K562 (cell line): ENCODE results near the gene DAO. TPM values are rescaled to one million over a fixed set of nuclear protein-coding genes. Genes with fewer than 3 reads are reported as not detected.

Experiments used
- ATAC-seq: fragments of 200-7000 bp; cut with Tn5 transposase; 3 replicates; pipeline ENCODE4 v1.9.1; 2020; ENCODE audit warnings: moderate library complexity
- BruUV-seq: library from RNA; stranded (reverse); fragments of 400-500 nt; replicated peaks from 2 replicates; lab custom pipeline; 2021; lab: Mats Ljungman, UMichigan
- CTCF ChIA-PET: fragments of 300-600 bp; formaldehyde crosslinking; extraction: SDS; loops from one replicate; lab custom pipeline; 2021; ENCODE audit warnings: low intra/inter-chr PET ratio; lab: Yijun Ruan, JAX
- POLR2A ChIA-PET: fragments of 300-600, 350-650 bp; sonication (Branson Sonifier 250); formaldehyde crosslinking; extraction: SDS; loops from one replicate; lab custom pipeline; 2021; ENCODE audit warnings: antibody characterized with exemption, inconsistent platforms; lab: Yijun Ruan, JAX
- DNase-seq, 4 experiments: peaks; one replicate each; pipeline versions ENCODE4 v3.0.0 to v3.0.0-alpha.2; 2011 to 2018; ENCODE audit warnings: low spot score in 3 of 4, mixed read lengths in 3 of 4; ENCODE audit errors: extremely low read depth in 1 of 4
- FAIRE-seq: peaks from 2 replicates; lab custom pipeline; 2011; peaks lifted over from hg19 to GRCh38; lab: Jason Lieb, UNC
- H2AFZ ChIP-seq: 2 replicates; pipeline ENCODE4 v1.6.0; 2011; ENCODE audit warnings: low read depth, low read length, control low read depth, inconsistent platforms
- H3K27ac ChIP-seq: fragments of 200-600 bp; 3 replicates; pipeline ENCODE4 v1.8.0; 2011; ENCODE audit warnings: low read depth, mild to moderate bottlenecking, control low read depth, inconsistent platforms, low read length, moderate library complexity, mixed read lengths; ENCODE audit errors: extremely low read depth
- H3K27me3 ChIP-seq, 2 experiments: fragments of 300-600 bp in 1 of 2; 2 replicates in 1 of 2; 3 replicates in 1 of 2; pipeline versions ENCODE4 v1.6.0 to v1.8.0; 2011; ENCODE audit warnings: inconsistent platforms in 2 of 2, low read length in 2 of 2, mild to moderate bottlenecking in 1 of 2, mixed read lengths in 1 of 2, moderate library complexity in 1 of 2; ENCODE audit not compliant: control insufficient read depth in 2 of 2, insufficient read depth in 2 of 2
- H3K36me3 ChIP-seq: fragments of 300-600 bp; 3 replicates; pipeline ENCODE4 v1.8.0; 2011; ENCODE audit warnings: mild to moderate bottlenecking, low read length, inconsistent platforms; ENCODE audit not compliant: control insufficient read depth, insufficient read depth
- H3K4me1 ChIP-seq, 2 experiments: fragments of 200-600 bp in 1 of 2; replicated peaks in 1 of 2; 2 replicates in 1 of 2; 3 replicates in 1 of 2; pipeline versions ENCODE4 v1.5.1 to v1.8.0; 2011; ENCODE audit warnings: inconsistent platforms in 2 of 2, low read length in 2 of 2, mild to moderate bottlenecking in 1 of 2, mixed read lengths in 1 of 2, moderate library complexity in 1 of 2; ENCODE audit not compliant: control insufficient read depth in 2 of 2, insufficient read depth in 2 of 2
- H3K4me2 ChIP-seq: 2 replicates; pipeline ENCODE4 v1.6.1; 2011; ENCODE audit warnings: low read length, control low read depth, inconsistent platforms, mixed read lengths; ENCODE audit not compliant: insufficient read depth
- H3K4me3 ChIP-seq: fragments of 200-600 bp; sonication (generic), shearing (Covaris generic); 2 replicates; pipeline ENCODE4 v1.5.1; 2016; ENCODE audit warnings: control low read depth, inconsistent platforms
- H3K79me2 ChIP-seq: fragments of 200-600 bp; 3 replicates; pipeline ENCODE4 v1.8.0; 2011; ENCODE audit warnings: low read length, inconsistent platforms; ENCODE audit not compliant: control insufficient read depth, insufficient read depth
- H3K9ac ChIP-seq, 2 experiments: 2 replicates each; pipeline versions ENCODE4 v1.6.0 to v1.6.1; 2011; ENCODE audit warnings: low read depth in 2 of 2, low read length in 2 of 2, control low read depth in 1 of 2, inconsistent platforms in 1 of 2, mild to moderate bottlenecking in 1 of 2, mixed read lengths in 1 of 2; ENCODE audit not compliant: insufficient read depth in 1 of 2
- H3K9me1 ChIP-seq: one replicate; pipeline ENCODE4 v1.6.0; 2011; ENCODE audit warnings: inconsistent platforms, mild to moderate bottlenecking, low read length, moderate library complexity; ENCODE audit not compliant: control insufficient read depth, insufficient read depth
- H3K9me3 ChIP-seq: replicated peaks from 2 replicates; pipeline ENCODE4 v1.5.1; 2011; ENCODE audit warnings: low read depth, low read length, inconsistent platforms; ENCODE audit not compliant: control insufficient read depth, insufficient read depth
- H4K20me1 ChIP-seq: replicated peaks from 2 replicates; pipeline ENCODE4 v1.6.1; 2011; ENCODE audit warnings: low read length, inconsistent platforms, mixed read lengths; ENCODE audit not compliant: control insufficient read depth, insufficient read depth
- POLR2G ChIP-seq: fragments of 200-400 bp; formaldehyde crosslinking; IDR thresholded peaks from 2 replicates; pipeline ENCODE4 v1.6.1; 2017; ENCODE audit warnings: low read depth, mild to moderate bottlenecking, antibody characterized with exemption, low read length, moderate library complexity
- PTRF ChIP-seq: fragments of 450-650 bp; IDR thresholded peaks from 2 replicates; pipeline ENCODE4 v1.6.1; 2016; ENCODE audit warnings: mild to moderate bottlenecking, missing genetic modification characterization, missing compliant biosample characterization
- STAT5A ChIP-seq: IDR thresholded peaks from 2 replicates; pipeline ENCODE4 v1.6.1; 2012; ENCODE audit warnings: low read length, inconsistent platforms, borderline replicate concordance
- ZFP36 ChIP-seq: fragments of 150-350 bp; IDR thresholded peaks from 2 replicates; pipeline ENCODE4 v1.6.1; 2018; ENCODE audit warnings: low read length, low read depth; ENCODE audit not compliant: partially characterized antibody
- ZNF146 ChIP-seq: IDR thresholded peaks from one replicate; pipeline ENCODE4 v1.6.1; 2018; ENCODE audit warnings: missing compliant biosample characterization; ENCODE audit not compliant: unreplicated experiment
- WGBS: fragments of 100-300 bp; shearing (Covaris generic); methylation state at CpG from one replicate; pipeline ENCODE4 v1.1.6; 2016; ENCODE audit warnings: low coverage, mixed read lengths; ENCODE audit not compliant: insufficient coverage; ENCODE audit errors: missing lambda C conversion rate; 5-methylcytosine and 5-hydroxymethylcytosine counted together
- in situ Hi-C: fragments of 300-500 bp; cut with MboI; formaldehyde crosslinking; loops from 4 replicates; pipeline ENCODE4 v1.15.0; 2018; ENCODE audit warnings: inconsistent platforms, mixed read lengths
- intact Hi-C: fragments of 100-400 bp; cut with micrococcal nuclease; formaldehyde crosslinking; loops from 2 replicates; pipeline ENCODE4 v1.14.2; 2022
- polyA plus RNA-seq, 8 experiments: library from polyadenylated mRNA; depleted of rRNA in 4 of 8; stranded (reverse) in 5 of 8; unstranded in 3 of 8; fragments of >200 nt; fragmentation: Nextera tagmentation in 2 of 8; fragmentation: Illumina TruSeq in 1 of 8; extraction: Ambion mirVana in 2 of 8; extraction: Trizol in 1 of 8; gene quantifications; 2 replicates each; pipeline versions ENCODE4 v1.2.1 to v1.2.3, GENCODE V29; 2011 to 2014; ENCODE audit warnings: inconsistent platforms in 1 of 8, missing spikeins in 1 of 8
- total RNA-seq, 7 experiments: library from RNA; depleted of rRNA in 6 of 7; stranded (reverse); fragments of >200 nt in 6 of 7; fragmentation: Illumina TruSeq in 2 of 7; extraction: Trizol in 2 of 7; gene quantifications; 2 replicates each; pipeline versions ENCODE4 v1.2.1 to v1.2.3, GENCODE V29; 2011 to 2021; ENCODE audit warnings: low replicate concordance in 1 of 7

Gene DAO
- total and polyA plus RNA-seq, 9 of the 15 experiments (the other 6 are each of a cell fraction or from before 2014, with no cell fraction given), result not detected

DNA sequence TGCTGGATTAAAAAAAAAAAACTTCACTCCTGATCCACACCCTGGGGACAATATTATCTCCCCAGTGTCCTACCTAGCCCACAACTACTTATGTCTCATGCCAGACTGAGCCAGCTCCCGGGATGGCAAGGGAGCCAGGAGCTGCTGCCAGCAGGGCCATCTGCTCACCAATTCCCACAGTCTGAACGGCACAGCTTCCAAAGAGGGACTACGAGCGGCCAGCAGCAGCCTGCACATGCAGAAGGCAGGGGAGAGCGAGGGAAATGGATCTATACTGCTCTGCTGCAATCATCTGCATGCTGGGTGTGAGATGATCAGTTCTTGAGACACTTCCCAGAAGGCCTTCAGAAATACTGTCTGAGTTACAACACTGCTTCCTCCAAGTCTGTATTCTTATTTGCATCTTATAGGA lies 33.6 kb upstream of the DAO start:
- DNase-seq, result no peak
- Histone ChIP-seq H3K4me1 (0 out of 5 replicates have a peak, but pooled peaks cover 0 to 4% of the 10 kb centered on the region in 2 experiments), H3K4me2 (no peak overlapping the region), H2AFZ (no peak overlapping the region), H3K9me3 (no peaks in the 10 kb centered on the region), H3K36me3 (no peaks in the 10 kb centered on the region), H3K4me3 (no peak overlapping the region), H3K79me2 (no peaks in the 10 kb centered on the region), H3K9ac (no peak overlapping the region), H3K27me3 (no peaks in the 10 kb centered on the region), H3K9me1 (no peaks in the 10 kb centered on the region), H4K20me1 (no peaks in the 10 kb centered on the region), H3K27ac (no peak overlapping the region)
- ChIA-PET CTCF (no interaction called here), POLR2A (interaction anchor here (0.6 kb wide), 1 partner anchor 264 kb away, joined by 4 read pairs; no protein-coding TSS in a partner anchor)
- no TSS peak for BruUV-seq
- intact Hi-C loops (no loop called here), in situ Hi-C loops (no loop called here)
- TF ChIP-seq ZFP36, result no peak
- no peak for TF ChIP-seq PTRF
- TF ChIP-seq ZNF146 (CRISPR knock-in tag), result no peak
- 36% methylated on average over 5 of the region's 5 CpGs for WGBS
- ATAC-seq, result no peak
- no peak for FAIRE-seq

DNA sequence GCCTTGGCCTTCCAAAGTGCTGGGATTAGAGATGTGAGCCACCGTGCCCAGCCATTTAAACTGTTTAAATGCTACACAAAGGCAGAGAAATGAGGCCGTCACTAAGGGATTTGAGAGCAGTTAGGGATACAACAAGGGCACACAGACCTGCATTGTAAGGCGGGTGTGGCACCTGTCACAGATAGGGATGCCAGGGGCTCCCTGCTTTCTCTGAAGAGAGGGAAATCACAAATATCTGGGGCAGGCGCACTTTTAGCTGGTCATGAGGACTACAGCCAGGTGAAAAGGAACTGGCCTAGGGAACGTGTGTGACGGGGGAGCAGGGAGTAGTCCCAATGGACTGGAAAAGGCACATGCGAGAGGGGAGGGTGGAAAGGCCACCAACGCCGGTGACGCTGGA lies 32.2 kb upstream of the DAO start:
- no peak for TF ChIP-seq STAT5A
- TF ChIP-seq POLR2G, result no peak
- in situ Hi-C loops, result no loop called here

More for the DNA sequence above, 32.2 kb upstream of the DAO start:
- FAIRE-seq (no peak), DNase-seq (peak in 1 of 4 experiments; percentile 2), ATAC-seq (no peak)
- H3K4me2 ChIP-seq, result no peak overlapping the region
- ChIA-PET POLR2A (interaction anchor here (0.6 to 1.6 kb wide), 2 partner anchors 9 to 10 kb away, joined by 5 to 6 read pairs; no protein-coding TSS in a partner anchor), CTCF (no interaction called here)
- H3K4me3 ChIP-seq, result no peak overlapping the region
- no peaks in the 10 kb centered on the region for H3K27me3 ChIP-seq
- 89% methylated on average over 10 of the region's 10 CpGs for WGBS
- H3K4me1 ChIP-seq, result 0 out of 5 replicates have a peak, but pooled peaks cover 0 to 4% of the 10 kb centered on the region in 2 experiments
- no peaks in the 10 kb centered on the region for H3K79me2 ChIP-seq
- BruUV-seq, result no TSS peak
- no peaks in the 10 kb centered on the region for H3K36me3 ChIP-seq
- intact Hi-C loops, result no loop called here
- no peak overlapping the region for H2AFZ ChIP-seq
- H4K20me1 ChIP-seq, result no peaks in the 10 kb centered on the region
- no peaks in the 10 kb centered on the region for H3K9me3 ChIP-seq
- no peak overlapping the region for H3K9ac ChIP-seq
- no peak overlapping the region for H3K27ac ChIP-seq
- H3K9me1 ChIP-seq, result no peaks in the 10 kb centered on the region
